OCI-LY7 (cell line): Measurements from ENCODE around the gene TCAF1. TPM values are rescaled to one million over a fixed set of nuclear protein-coding genes. Genes with fewer than 3 reads are reported as not detected.

ENCODE experiments used
- BruUV-seq: library from RNA; stranded (reverse); fragments of 400-500 nt; replicated peaks from 2 replicates; lab custom pipeline; 2021; lab: Mats Ljungman, UMichigan
- CTCF ChIA-PET: fragments of 300-600 bp; sonication (Branson Sonifier 250); formaldehyde crosslinking; loops from one replicate; lab custom pipeline; 2022; ENCODE audit warnings: antibody characterized with exemption; ENCODE audit not compliant: unreplicated experiment; lab: Charles Lee
- POLR2A ChIA-PET: fragments of 300-600 bp; sonication (Branson Sonifier 250); formaldehyde crosslinking; loops from one replicate; lab custom pipeline; 2022; ENCODE audit warnings: antibody characterized with exemption; lab: Charles Lee
- DNase-seq: peaks from one replicate; pipeline ENCODE4 v3.0.0-alpha.2; 2015; ENCODE audit warnings: low spot score
- H2AFZ ChIP-seq: fragments of 200-600 bp; sonication (generic), shearing (Covaris generic); 2 replicates; pipeline ENCODE4 v1.6.1; 2014; ENCODE audit warnings: mild to moderate bottlenecking, antibody characterized with exemption, low read length, moderate library complexity
- H3K27ac ChIP-seq: fragments of 200-600 bp; sonication (generic); 2 replicates; pipeline ENCODE4 v1.5.1; 2014; ENCODE audit warnings: mixed run types, low read depth, mild to moderate bottlenecking, moderate library complexity, low read length, inconsistent platforms; ENCODE audit not compliant: poor library complexity, severe bottlenecking
- H3K36me3 ChIP-seq: fragments of 200-600 bp; sonication (generic); 2 replicates; pipeline ENCODE4 v1.6.1; 2014; ENCODE audit warnings: mild to moderate bottlenecking, antibody characterized with exemption, low read length, moderate library complexity, mixed read lengths; ENCODE audit not compliant: insufficient read depth
- H3K4me1 ChIP-seq: fragments of 200-600 bp; sonication (generic); 2 replicates; pipeline ENCODE4 v1.5.1; 2014; ENCODE audit warnings: mild to moderate bottlenecking, low read length; ENCODE audit not compliant: insufficient read depth, poor library complexity, severe bottlenecking
- H3K4me2 ChIP-seq: fragments of 200-600 bp; sonication (generic); 2 replicates; pipeline ENCODE4 v1.6.1; 2014; ENCODE audit warnings: mild to moderate bottlenecking, low read length
- H3K4me3 ChIP-seq: fragments of 200-600 bp; sonication (generic); 2 replicates; pipeline ENCODE4 v1.5.1; 2014; ENCODE audit warnings: mild to moderate bottlenecking, low read depth, low read length; ENCODE audit not compliant: poor library complexity, severe bottlenecking
- H3K79me2 ChIP-seq: fragments of 200-600 bp; sonication (generic); 2 replicates; pipeline ENCODE4 v1.6.1; 2016; ENCODE audit warnings: low read depth, mild to moderate bottlenecking, low read length, moderate library complexity, mixed read lengths; ENCODE audit not compliant: insufficient read depth
- H3K9me2 ChIP-seq: fragments of 200-600 bp; sonication (generic); 2 replicates; pipeline ENCODE4 v1.6.1; 2016; ENCODE audit warnings: mild to moderate bottlenecking, low read length, mixed read lengths; ENCODE audit not compliant: insufficient read depth
- H3K9me3 ChIP-seq: fragments of 200-600 bp; sonication (generic); 2 replicates; pipeline ENCODE4 v1.6.1; 2014; ENCODE audit warnings: mild to moderate bottlenecking, mixed run types, low read length, mixed read lengths
- H4K20me1 ChIP-seq: fragments of 200-600 bp; sonication (generic); 2 replicates; pipeline ENCODE4 v1.6.1; 2014; ENCODE audit warnings: mild to moderate bottlenecking, antibody characterized with exemption, low read length, moderate library complexity, mixed read lengths; ENCODE audit not compliant: insufficient read depth
- EZH2phosphoT487 ChIP-seq: fragments of 200-600 bp; sonication (generic); IDR thresholded peaks from 2 replicates; pipeline ENCODE4 v1.6.1; 2018; ENCODE audit warnings: low read depth, borderline replicate concordance, mild to moderate bottlenecking, mixed run types, antibody characterized with exemption, low read length, moderate library complexity, mixed read lengths
- intact Hi-C: fragments of 100-400 bp; cut with micrococcal nuclease; formaldehyde crosslinking; loops from one replicate; pipeline ENCODE4 v1.10.0; 2022; ENCODE audit not compliant: unreplicated experiment
- total RNA-seq, 2 experiments: library from RNA; depleted of rRNA in 1 of 2; stranded (reverse); fragments of >200 nt in 1 of 2; shearing (Covaris generic) in 1 of 2; gene quantifications; 2 replicates each; pipeline ENCODE4 v1.2.3, GENCODE V29; 2014 to 2022
- TF ChIP-seq, protein P1 (sequence below): fragments of 200-600 bp; sonication (generic); conservative IDR thresholded peaks from 2 replicates; pipeline ENCODE4 v1.5.1; 2014; ENCODE audit warnings: mild to moderate bottlenecking, antibody characterized with exemption, low read length, moderate library complexity, mixed read lengths

The TCAF1 gene
- total RNA-seq, 2 experiments from 2014 or later: 3.3 to 5.5 TPM

- no peak within 1 kb of the TSS for H2AFZ ChIP-seq
- no peak for DNase-seq
- no peaks in the 10 kb centered on the region for H3K9me2 ChIP-seq
- no TSS peak for BruUV-seq
- no peaks in the 10 kb centered on the region for H3K4me1 ChIP-seq
- H3K4me2 ChIP-seq: no peak within 1 kb of the TSS
- ChIA-PET POLR2A (interaction anchor here (0.5 kb wide), 1 partner anchor 170 kb away, joined by 3 read pairs; no protein-coding TSS in a partner anchor), CTCF (no interaction called here)
- intact Hi-C loops: loop anchor here (10.0 kb wide), 1 partner anchor 190 kb away; the partner anchor contains the start of gene OR2A14
- H3K4me3 ChIP-seq: no peak within 1 kb of the TSS
- no peaks in the 10 kb centered on the region for H4K20me1 ChIP-seq
- H3K27ac ChIP-seq: no peak within 1 kb of the TSS
- TF ChIP-seq, protein P1, sequence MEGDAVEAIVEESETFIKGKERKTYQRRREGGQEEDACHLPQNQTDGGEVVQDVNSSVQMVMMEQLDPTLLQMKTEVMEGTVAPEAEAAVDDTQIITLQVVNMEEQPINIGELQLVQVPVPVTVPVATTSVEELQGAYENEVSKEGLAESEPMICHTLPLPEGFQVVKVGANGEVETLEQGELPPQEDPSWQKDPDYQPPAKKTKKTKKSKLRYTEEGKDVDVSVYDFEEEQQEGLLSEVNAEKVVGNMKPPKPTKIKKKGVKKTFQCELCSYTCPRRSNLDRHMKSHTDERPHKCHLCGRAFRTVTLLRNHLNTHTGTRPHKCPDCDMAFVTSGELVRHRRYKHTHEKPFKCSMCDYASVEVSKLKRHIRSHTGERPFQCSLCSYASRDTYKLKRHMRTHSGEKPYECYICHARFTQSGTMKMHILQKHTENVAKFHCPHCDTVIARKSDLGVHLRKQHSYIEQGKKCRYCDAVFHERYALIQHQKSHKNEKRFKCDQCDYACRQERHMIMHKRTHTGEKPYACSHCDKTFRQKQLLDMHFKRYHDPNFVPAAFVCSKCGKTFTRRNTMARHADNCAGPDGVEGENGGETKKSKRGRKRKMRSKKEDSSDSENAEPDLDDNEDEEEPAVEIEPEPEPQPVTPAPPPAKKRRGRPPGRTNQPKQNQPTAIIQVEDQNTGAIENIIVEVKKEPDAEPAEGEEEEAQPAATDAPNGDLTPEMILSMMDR: no peak
- no peak for TF ChIP-seq EZH2phosphoT487
- no peaks in the 10 kb centered on the region for H3K9me3 ChIP-seq
- H3K79me2 ChIP-seq: no peaks in the 10 kb centered on the region
- H3K36me3 ChIP-seq: no peaks in the 10 kb centered on the region
These were observed 32.8 kb upstream of the TCAF1 start, which contains the start of gene OR2F2 for GRCh38 chr7:143934526-143935325. OR2F2 (plus strand) TSS chr7:143935233; CDS start chr7:143935233, 0 bp downstream.

DNA sequence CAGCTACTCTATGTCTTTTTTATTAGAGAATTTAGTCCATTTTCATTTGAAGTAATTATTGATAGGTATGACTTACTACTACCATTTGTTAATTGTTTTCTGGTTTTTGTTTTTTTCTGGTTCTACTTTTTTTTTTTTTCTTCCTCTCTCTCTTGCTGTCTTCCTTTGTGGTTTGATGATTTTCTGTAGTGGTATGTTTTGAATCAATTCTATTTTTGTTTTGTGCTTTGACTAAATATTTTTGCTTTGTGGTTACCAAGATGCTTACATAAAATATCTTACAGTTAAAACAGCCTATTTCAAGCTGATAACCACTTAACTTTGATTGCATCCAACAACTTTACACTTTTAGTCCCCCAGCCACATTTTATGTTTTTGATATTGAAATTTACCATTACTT is 29.8 kb upstream of the TCAF1 start:
- no peak overlapping the region for H2AFZ ChIP-seq
- no TSS peak for BruUV-seq
- intact Hi-C loops: loop anchor here (10.0 kb wide), 1 partner anchor 193 kb away; the partner anchor contains the start of gene OR2A14
- no peaks in the 10 kb centered on the region for H4K20me1 ChIP-seq
- no peaks in the 10 kb centered on the region for H3K36me3 ChIP-seq
- ChIA-PET CTCF (no interaction called here), POLR2A (interaction anchor here (0.8 kb wide), 1 partner anchor 1066 kb away, joined by 3 read pairs; no protein-coding TSS in a partner anchor)
- H3K4me1 ChIP-seq: no peaks in the 10 kb centered on the region
- no peak for DNase-seq
- H3K9me2 ChIP-seq: no peaks in the 10 kb centered on the region
- H3K4me2 ChIP-seq: no peak overlapping the region
- no peaks in the 10 kb centered on the region for H3K79me2 ChIP-seq
- H3K9me3 ChIP-seq: no peaks in the 10 kb centered on the region
- H3K4me3 ChIP-seq: no peak overlapping the region
- TF ChIP-seq EZH2phosphoT487: no peak
- TF ChIP-seq, protein P1: no peak
- no peak overlapping the region for H3K27ac ChIP-seq
